Neural cell (in vitro differentiated cells): ENCODE measurements around the gene CEBPA. TPM values are rescaled to one million over a fixed set of nuclear protein-coding genes. Genes with fewer than 3 reads are reported as not detected.

ENCODE experiments used
- H2AFZ ChIP-seq: fragments of 200-600, 300-800 bp; sonication (generic), shearing (Covaris generic); 2 replicates; pipeline ENCODE4 v1.6.0; 2014; ENCODE audit warnings: low read depth, mild to moderate bottlenecking, antibody characterized with exemption, low read length, moderate library complexity
- H3F3A ChIP-seq: fragments of 200-600 bp; shearing (Covaris generic); 2 replicates; pipeline ENCODE4 v1.6.1; 2016; ENCODE audit warnings: mild to moderate bottlenecking, moderate library complexity, mixed read lengths, antibody characterized with exemption, low read length; ENCODE audit not compliant: insufficient read depth, poor library complexity, severe bottlenecking
- H3K27ac ChIP-seq: fragments of 200-600, 300-800 bp; sonication (generic), shearing (Covaris generic); 2 replicates; pipeline ENCODE4 v1.5.1; 2014; ENCODE audit warnings: mild to moderate bottlenecking, low read length, moderate library complexity
- H3K27me3 ChIP-seq: fragments of 300-800, 200-600 bp; sonication (generic), shearing (Covaris generic); 2 replicates; pipeline ENCODE4 v1.6.0; 2014; ENCODE audit warnings: mild to moderate bottlenecking, low read depth, low read length, moderate library complexity; ENCODE audit not compliant: insufficient read depth
- H3K36me3 ChIP-seq: fragments of 300-800, 200-600 bp; sonication (generic), shearing (Covaris generic); 2 replicates; pipeline ENCODE4 v1.5.1; 2014; ENCODE audit warnings: mild to moderate bottlenecking, antibody characterized with exemption, low read length, moderate library complexity; ENCODE audit not compliant: insufficient read depth
- H3K4me2 ChIP-seq: fragments of 300-800, 200-600 bp; sonication (generic), shearing (Covaris generic); 2 replicates; pipeline ENCODE4 v1.6.0; 2014; ENCODE audit warnings: mild to moderate bottlenecking, low read length
- H3K4me3 ChIP-seq: fragments of 300-800, 200-600 bp; sonication (generic), shearing (Covaris generic); 2 replicates; pipeline ENCODE4 v1.5.1; 2014; ENCODE audit warnings: mild to moderate bottlenecking, low read length, moderate library complexity
- H3K79me2 ChIP-seq: fragments of 200-600 bp; shearing (Covaris generic); replicated peaks from 2 replicates; pipeline ENCODE4 v1.6.0; 2014; ENCODE audit warnings: mild to moderate bottlenecking, low read length, moderate library complexity; ENCODE audit not compliant: insufficient read depth
- H3K9ac ChIP-seq: fragments of 300-800, 200-600 bp; sonication (generic), shearing (Covaris generic); 2 replicates; pipeline ENCODE4 v1.6.1; 2016; ENCODE audit warnings: mild to moderate bottlenecking, low read length, mixed read lengths
- H3K9me2 ChIP-seq: fragments of 200-600 bp; shearing (Covaris generic); 2 replicates; pipeline ENCODE4 v1.6.1; 2016; ENCODE audit warnings: mild to moderate bottlenecking, low read length, mixed read lengths; ENCODE audit not compliant: insufficient read depth
- H3K9me3 ChIP-seq: fragments of 200-600, 300-800 bp; sonication (generic), shearing (Covaris generic); 2 replicates; pipeline ENCODE4 v1.6.1; 2016; ENCODE audit warnings: mild to moderate bottlenecking, mixed run types, low read length, moderate library complexity, mixed read lengths
- H4K20me1 ChIP-seq: fragments of 200-600 bp; shearing (Covaris generic); 2 replicates; pipeline ENCODE4 v1.6.1; 2016; ENCODE audit warnings: mild to moderate bottlenecking, mixed run types; ENCODE audit not compliant: insufficient read depth
- CTCF ChIP-seq: fragments of 450-650 bp; IDR thresholded peaks from 2 replicates; pipeline ENCODE4 v1.5.1; 2014; ENCODE audit warnings: antibody characterized with exemption, mild to moderate bottlenecking, moderate library complexity; ENCODE audit not compliant: poor library complexity, severe bottlenecking
- EP300 ChIP-seq: fragments of 450-650 bp; conservative IDR thresholded peaks from 2 replicates; pipeline ENCODE4 v1.6.1; 2014; ENCODE audit warnings: antibody characterized with exemption, mild to moderate bottlenecking, moderate library complexity; ENCODE audit not compliant: poor library complexity, severe bottlenecking
- EZH2 ChIP-seq: fragments of 200-600, 300-800 bp; shearing (Covaris generic), sonication (generic); IDR thresholded peaks from 2 replicates; pipeline ENCODE4 v1.6.1; 2014; ENCODE audit warnings: antibody characterized with exemption, low read length, borderline replicate concordance, mild to moderate bottlenecking; ENCODE audit not compliant: insufficient read depth, poor library complexity, severe bottlenecking
- MXI1 ChIP-seq: fragments of 450-650 bp; conservative IDR thresholded peaks from 2 replicates; pipeline ENCODE4 v1.6.1; 2014; ENCODE audit warnings: antibody characterized with exemption, mild to moderate bottlenecking; ENCODE audit not compliant: poor library complexity, severe bottlenecking
- POLR2AphosphoS5 ChIP-seq: IDR thresholded peaks from 2 replicates; pipeline ENCODE4 v1.6.1; 2012
- RAD21 ChIP-seq: fragments of 450-650 bp; conservative IDR thresholded peaks from 2 replicates; pipeline ENCODE4 v1.6.1; 2014; ENCODE audit warnings: antibody characterized with exemption, mild to moderate bottlenecking, moderate library complexity
- REST ChIP-seq: IDR thresholded peaks from 2 replicates; pipeline ENCODE4 v1.6.1; 2012; ENCODE audit warnings: borderline replicate concordance
- SMC3 ChIP-seq: fragments of 450-650 bp; conservative IDR thresholded peaks from 2 replicates; pipeline ENCODE4 v1.6.1; 2014; ENCODE audit warnings: antibody characterized with exemption, mild to moderate bottlenecking, moderate library complexity; ENCODE audit not compliant: poor library complexity
- TAF1 ChIP-seq: IDR thresholded peaks from 2 replicates; pipeline ENCODE4 v1.6.1; 2012; ENCODE audit warnings: low read depth
- polyA plus RNA-seq: library from polyadenylated mRNA; depleted of rRNA; stranded (reverse); fragments of >200 nt; gene quantifications from 2 replicates; pipeline ENCODE4 v1.2.3, GENCODE V29; 2014

CEBPA gene
- polyA plus RNA-seq, 1 donor from 2014 or later = 2.6 TPM

GRCh38 chr19:33259539-33259938 is 42.8 kb downstream of the CEBPA start:
- no peaks in the 10 kb centered on the region for H3K79me2 ChIP-seq
- H3F3A ChIP-seq = no peaks in the 10 kb centered on the region
- no peak overlapping the region for H2AFZ ChIP-seq
- no peaks in the 10 kb centered on the region for H3K36me3 ChIP-seq
- no peaks in the 10 kb centered on the region for H3K9me3 ChIP-seq
- H3K27me3 ChIP-seq = no peaks in the 10 kb centered on the region
- TF ChIP-seq CTCF (no peak), RAD21 (no peak), POLR2AphosphoS5 (no peak), EZH2 (no peak), EP300 (no peak), MXI1 (no peak), SMC3 (no peak), TAF1 (no peak), REST (no peak)
- H3K9ac ChIP-seq = no peak overlapping the region
- H3K4me2 ChIP-seq = no peak overlapping the region
- no peak overlapping the region for H3K27ac ChIP-seq
- no peak overlapping the region for H3K4me3 ChIP-seq
- no peaks in the 10 kb centered on the region for H4K20me1 ChIP-seq
- H3K9me2 ChIP-seq = no peaks in the 10 kb centered on the region

- H3K36me3 ChIP-seq = no peaks in the 10 kb centered on the region
- H3K9ac ChIP-seq = no peak overlapping the region
- no peak overlapping the region for H3K27ac ChIP-seq
- TF ChIP-seq MXI1 = no peak
- no peak for TF ChIP-seq SMC3
- H4K20me1 ChIP-seq = no peaks in the 10 kb centered on the region
- H2AFZ ChIP-seq = no peak overlapping the region
- no peaks in the 10 kb centered on the region for H3F3A ChIP-seq
- no peak overlapping the region for H3K4me3 ChIP-seq
- H3K9me3 ChIP-seq = no peaks in the 10 kb centered on the region
- no peak overlapping the region for H3K4me2 ChIP-seq
- H3K27me3 ChIP-seq = no peaks in the 10 kb centered on the region
- H3K79me2 ChIP-seq = no peaks in the 10 kb centered on the region
- no peaks in the 10 kb centered on the region for H3K9me2 ChIP-seq
Observed at GRCh38 chr19:33257828-33258227, 44.5 kb downstream of the CEBPA start.

- Histone ChIP-seq H3K9ac (no peak overlapping the region), H3F3A (no peaks in the 10 kb centered on the region), H3K79me2 (no peaks in the 10 kb centered on the region), H3K9me3 (no peaks in the 10 kb centered on the region), H3K36me3 (no peaks in the 10 kb centered on the region), H2AFZ (no peak overlapping the region), H3K4me2 (no peak overlapping the region), H4K20me1 (no peaks in the 10 kb centered on the region), H3K27ac (no peak overlapping the region), H3K27me3 (no peaks in the 10 kb centered on the region), H3K4me3 (no peak overlapping the region), H3K9me2 (no peaks in the 10 kb centered on the region)
- TF ChIP-seq EP300 = no peak
- TF ChIP-seq EZH2 = no peak
- no peak for TF ChIP-seq POLR2AphosphoS5
- TF ChIP-seq MXI1 = no peak
- TF ChIP-seq RAD21 = no peak
- no peak for TF ChIP-seq CTCF
- TF ChIP-seq REST = no peak
- TF ChIP-seq TAF1 = no peak
- no peak for TF ChIP-seq SMC3
Observed at GRCh38 chr19:33256261-33256660, 46.1 kb downstream of the CEBPA start.
